Measurements from ENCODE around the gene POLG. TPM values are rescaled to one million over a fixed set of nuclear protein-coding genes. Genes with fewer than 3 reads are reported as not detected.

The POLG gene
- total RNA-seq, 1 experiment from 2014 or later, result 60.3 TPM

DNA sequence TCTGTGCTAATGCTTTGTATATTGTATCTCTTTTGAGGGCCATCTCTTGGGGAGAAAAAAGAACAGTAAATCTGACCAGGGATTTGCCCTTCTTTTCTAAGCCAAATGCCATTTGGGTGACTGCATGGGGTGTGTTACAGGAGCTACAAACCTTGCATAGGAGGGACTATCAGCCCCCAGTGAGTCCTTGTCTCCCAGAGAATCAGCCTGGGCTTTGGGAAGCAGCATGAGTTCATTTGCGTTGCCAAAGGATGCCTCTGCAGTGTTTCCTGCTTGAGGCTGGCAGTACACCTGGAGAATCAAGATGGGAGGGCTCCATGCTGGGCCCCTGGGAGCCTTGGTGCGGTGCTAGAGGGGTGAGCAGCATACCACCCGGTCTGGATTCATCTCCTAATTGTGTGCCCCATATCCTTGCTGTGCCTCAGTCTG is 49.6 kb upstream of the POLG start:
- Histone ChIP-seq H3K14ac (ENCODE audit: insufficient read depth, low read length) (no peak overlapping the region), H3K18ac (ENCODE audit: insufficient read length, low read depth, low read length) (no peak overlapping the region), H2AFZ (ENCODE audit: low read length) (no peak overlapping the region), H3K79me2 (ENCODE audit: insufficient read depth, low read length) (no peaks in the 10 kb centered on the region), H3K9me3 (ENCODE audit: control insufficient read depth, low read depth, low read length) (no peaks in the 10 kb centered on the region), H3K23me2 (ENCODE audit: insufficient read length, low read depth, low read length, poor library complexity, severe bottlenecking) (no peaks in the 10 kb centered on the region), H4K8ac (replicated peaks; ENCODE audit: insufficient read length, low read depth, low read length) (no peak overlapping the region), H3K4ac (ENCODE audit: low read depth, low read length) (no peak overlapping the region), H3K4me1 (ENCODE audit: insufficient read depth, low read length) (no peaks in the 10 kb centered on the region; the same call in 1 of the 2 replicates), H2BK12ac (ENCODE audit: insufficient read length, low read depth, low read length) (no peak overlapping the region), H3K79me1 (ENCODE audit: insufficient read depth, low read depth, low read length, poor library complexity, severe bottlenecking) (no peaks in the 10 kb centered on the region), H2BK5ac (ENCODE audit: insufficient read length, low read length) (no peak overlapping the region), H2BK20ac (ENCODE audit: low read depth, low read length, poor library complexity, severe bottlenecking) (no peak overlapping the region), H3K27me3 (ENCODE audit: insufficient read depth, low read length) (peaks cover 41% of the 10 kb centered on the region), H3K23ac (ENCODE audit: insufficient read length, low read depth, low read length) (no peak overlapping the region), H3K56ac (ENCODE audit: insufficient read length, low read depth, low read length) (no peak overlapping the region), H2BK15ac (ENCODE audit: low read depth, low read length) (no peak overlapping the region), H4K5ac (ENCODE audit: insufficient read length, low read depth, low read length) (no peak overlapping the region), H2BK120ac (ENCODE audit: low read depth, low read length, poor library complexity, severe bottlenecking) (no peak overlapping the region), H2AK5ac (ENCODE audit: insufficient read length, low read length) (no peak overlapping the region), H3K4me2 (ENCODE audit: insufficient read depth, insufficient read length, low read length) (no peak overlapping the region), H3K9ac (ENCODE audit: extremely low read depth, insufficient read length, low read length) (no peak overlapping the region), H4K20me1 (ENCODE audit: control insufficient read depth, insufficient read depth, insufficient read length) (no peaks in the 10 kb centered on the region), H4K91ac (ENCODE audit: insufficient read length, low read depth, low read length) (no peak overlapping the region), H3T11ph (ENCODE audit: low read length) (no peak overlapping the region), H3K27ac (ENCODE audit: insufficient read length, low read depth, low read length) (no peak overlapping the region)
- H3K27me3 Mint-ChIP-seq (ENCODE audit: low read depth), result peaks cover 95% of the 10 kb centered on the region
- H3K9me3 Mint-ChIP-seq, result no peaks in the 10 kb centered on the region; a peak in 1 of 5 replicates
- DNase-seq, result peak; percentile 44
- TF ChIP-seq, protein P1, sequence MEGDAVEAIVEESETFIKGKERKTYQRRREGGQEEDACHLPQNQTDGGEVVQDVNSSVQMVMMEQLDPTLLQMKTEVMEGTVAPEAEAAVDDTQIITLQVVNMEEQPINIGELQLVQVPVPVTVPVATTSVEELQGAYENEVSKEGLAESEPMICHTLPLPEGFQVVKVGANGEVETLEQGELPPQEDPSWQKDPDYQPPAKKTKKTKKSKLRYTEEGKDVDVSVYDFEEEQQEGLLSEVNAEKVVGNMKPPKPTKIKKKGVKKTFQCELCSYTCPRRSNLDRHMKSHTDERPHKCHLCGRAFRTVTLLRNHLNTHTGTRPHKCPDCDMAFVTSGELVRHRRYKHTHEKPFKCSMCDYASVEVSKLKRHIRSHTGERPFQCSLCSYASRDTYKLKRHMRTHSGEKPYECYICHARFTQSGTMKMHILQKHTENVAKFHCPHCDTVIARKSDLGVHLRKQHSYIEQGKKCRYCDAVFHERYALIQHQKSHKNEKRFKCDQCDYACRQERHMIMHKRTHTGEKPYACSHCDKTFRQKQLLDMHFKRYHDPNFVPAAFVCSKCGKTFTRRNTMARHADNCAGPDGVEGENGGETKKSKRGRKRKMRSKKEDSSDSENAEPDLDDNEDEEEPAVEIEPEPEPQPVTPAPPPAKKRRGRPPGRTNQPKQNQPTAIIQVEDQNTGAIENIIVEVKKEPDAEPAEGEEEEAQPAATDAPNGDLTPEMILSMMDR (conservative IDR thresholded peaks at IDR 0.05), result no peak
- H3K4me1 Mint-ChIP-seq, result peaks cover 27 to 37% of the 10 kb centered on the region in 2 experiments
- no peak overlapping the region for H3K4me3 Mint-ChIP-seq
- no peaks in the 10 kb centered on the region for H3K36me3 Mint-ChIP-seq (ENCODE audit: insufficient read depth in 1 of 3, low read depth in 3 of 3)
- H3K27ac Mint-ChIP-seq, result no peak overlapping the region
- no CpG with 5 or more reads among the region's 3 CpGs for WGBS (ENCODE audit: extremely low coverage, insufficient read length, low lambda C conversion rate)
